Measurements from ENCODE around the gene SLC43A1. TPM values are rescaled to one million over a fixed set of nuclear protein-coding genes. Genes with fewer than 3 reads are reported as not detected.

SLC43A1 gene
- total and polyA plus RNA-seq, 3 experiments from 2014 or later: 23.5 to 25.3 (median 24.2) TPM

GRCh38 chr11:57547854-57548377 lies 32.4 kb upstream of the SLC43A1 start:
- peak overlapping the region in 3 of 7 donors; percentile 15 to 61 (median 34) for H3K4me3 Mint-ChIP-seq
- H3K27me3 Mint-ChIP-seq: no peaks in the 10 kb centered on the region
- H3K4me3 ChIP-seq (ENCODE audit: low read length): no peak overlapping the region
- DNase-seq: peak in 2 of 5 donors; percentile 7 to 72
- POLR2A ChIA-PET: no interaction called here
- peaks cover 7 to 18% (median 9%) of the 10 kb centered on the region in 3 donors for H3K4me1 Mint-ChIP-seq
- peaks cover 0 to 50% (median 10%) of the 10 kb centered on the region in 3 donors for H3K36me3 Mint-ChIP-seq
- H3K4me1 ChIP-seq (ENCODE audit: insufficient read depth, low read length): no peaks in the 10 kb centered on the region
- peaks cover 30% of the 10 kb centered on the region for H3K36me3 ChIP-seq (ENCODE audit: insufficient read depth, low read length)
- H3K27ac ChIP-seq (ENCODE audit: low read depth, low read length): no peak overlapping the region
- CTCF ChIA-PET: interaction anchor here (0.7 to 2.7 kb wide), 5 partner anchors 19 to 96 kb away, joined by 3 to 9 read pairs (median 3); partner anchors contain the start of gene UBE2L6
- no peaks in the 10 kb centered on the region for H3K9me3 Mint-ChIP-seq
- H3K9me3 ChIP-seq (ENCODE audit: low read length): no peaks in the 10 kb centered on the region
- no peaks in the 10 kb centered on the region for H3K27me3 ChIP-seq (ENCODE audit: insufficient read depth, low read length, poor library complexity, severe bottlenecking)
- H3K27ac Mint-ChIP-seq: peak overlapping the region; percentile 46 to 90 (median 84)

GRCh38 chr11:57546869-57547475 lies 31.5 kb upstream of the SLC43A1 start:
- no peak overlapping the region for H3K4me3 ChIP-seq (ENCODE audit: low read length)

GRCh38 chr11:57546451-57546850 lies 30.9 kb upstream of the SLC43A1 start:
- peaks cover 17% of the 10 kb centered on the region for H3K36me3 ChIP-seq (ENCODE audit: insufficient read depth, low read length)
- H3K27ac ChIP-seq (ENCODE audit: low read depth, low read length): no peak overlapping the region
- ChIA-PET POLR2A (no interaction called here), CTCF (interaction anchor here (1.0 to 2.7 kb wide), 4 partner anchors 19 to 254 kb away, joined by 3 to 9 read pairs (median 4); partner anchors contain the start of gene UBE2L6)
- no peak overlapping the region for H3K4me3 Mint-ChIP-seq
- peak overlapping the region in 4 of 8 donors; percentile 23 to 83 (median 75) for H3K27ac Mint-ChIP-seq
- no peaks in the 10 kb centered on the region for H3K9me3 ChIP-seq (ENCODE audit: low read length)
- no peak for DNase-seq
- H3K4me1 Mint-ChIP-seq: peaks cover 7 to 18% (median 9%) of the 10 kb centered on the region in 3 donors
- H3K4me1 ChIP-seq (ENCODE audit: insufficient read depth, low read length): no peaks in the 10 kb centered on the region
- no peak overlapping the region for H3K4me3 ChIP-seq (ENCODE audit: low read length)
- H3K36me3 Mint-ChIP-seq: peaks cover 0 to 37% (median 8%) of the 10 kb centered on the region in 3 donors
- no peaks in the 10 kb centered on the region for H3K9me3 Mint-ChIP-seq
- H3K27me3 ChIP-seq (ENCODE audit: insufficient read depth, low read length, poor library complexity, severe bottlenecking): no peaks in the 10 kb centered on the region
- H3K27me3 Mint-ChIP-seq: no peaks in the 10 kb centered on the region

More at GRCh38 chr11:57546869-57547475, 31.5 kb upstream of the SLC43A1 start:
- ChIA-PET POLR2A (no interaction called here), CTCF (interaction anchor here (1.0 to 2.7 kb wide), 5 partner anchors 20 to 254 kb away, joined by 3 to 9 read pairs (median 3); partner anchors contain the start of gene UBE2L6)
- Histone ChIP-seq H3K4me1 (ENCODE audit: insufficient read depth, low read length) (no peaks in the 10 kb centered on the region), H3K27ac (ENCODE audit: low read depth, low read length) (peak overlapping the region; percentile 2), H3K27me3 (ENCODE audit: insufficient read depth, low read length, poor library complexity, severe bottlenecking) (no peaks in the 10 kb centered on the region), H3K36me3 (ENCODE audit: insufficient read depth, low read length) (peaks cover 23% of the 10 kb centered on the region), H3K9me3 (ENCODE audit: low read length) (no peaks in the 10 kb centered on the region)
- DNase-seq: no peak
- Mint-ChIP-seq H3K27me3 (no peaks in the 10 kb centered on the region), H3K4me3 (peak overlapping the region in 2 of 7 donors; percentile 34 to 73), H3K36me3 (peaks cover 0 to 43% (median 10%) of the 10 kb centered on the region in 3 donors), H3K4me1 (peaks cover 7 to 18% (median 9%) of the 10 kb centered on the region in 3 donors), H3K27ac (peak overlapping the region; percentile 46 to 93 (median 84)), H3K9me3 (no peaks in the 10 kb centered on the region)

GRCh38 chr11:57545883-57546282 lies 30.4 kb upstream of the SLC43A1 start:
- H3K4me1 Mint-ChIP-seq: peaks cover 7 to 18% (median 9%) of the 10 kb centered on the region in 3 donors

GRCh38 chr11:57544566-57544965 lies 29.1 kb upstream of the SLC43A1 start:
- no peak overlapping the region for H3K27ac ChIP-seq (ENCODE audit: low read depth, low read length)
- no peaks in the 10 kb centered on the region for H3K4me1 ChIP-seq (ENCODE audit: insufficient read depth, low read length)
- ChIA-PET CTCF (interaction anchor here (1.5 to 1.6 kb wide), 3 partner anchors 85 to 100 kb away, joined by 3 to 5 read pairs (median 5); no protein-coding TSS in a partner anchor), POLR2A (no interaction called here)
- H3K4me1 Mint-ChIP-seq: peaks cover 7 to 18% (median 9%) of the 10 kb centered on the region in 3 donors
- DNase-seq: no peak
- H3K36me3 ChIP-seq (ENCODE audit: insufficient read depth, low read length): peaks cover 2% of the 10 kb centered on the region
- no peaks in the 10 kb centered on the region for H3K27me3 ChIP-seq (ENCODE audit: insufficient read depth, low read length, poor library complexity, severe bottlenecking)
- peaks cover 0 to 21% (median 5%) of the 10 kb centered on the region in 3 donors for H3K36me3 Mint-ChIP-seq
- H3K4me3 Mint-ChIP-seq: no peak overlapping the region
- H3K4me3 ChIP-seq (ENCODE audit: low read length): no peak overlapping the region
- H3K9me3 Mint-ChIP-seq: no peaks in the 10 kb centered on the region
- H3K9me3 ChIP-seq (ENCODE audit: low read length): no peaks in the 10 kb centered on the region
- H3K27me3 Mint-ChIP-seq: no peaks in the 10 kb centered on the region
- H3K27ac Mint-ChIP-seq: no peak overlapping the region

More at GRCh38 chr11:57545883-57546282, 30.4 kb upstream of the SLC43A1 start:
- Mint-ChIP-seq H3K36me3 (peaks cover 0 to 34% (median 8%) of the 10 kb centered on the region in 3 donors), H3K27me3 (no peaks in the 10 kb centered on the region), H3K27ac (no peak overlapping the region), H3K9me3 (no peaks in the 10 kb centered on the region), H3K4me3 (no peak overlapping the region)
- Histone ChIP-seq H3K4me3 (ENCODE audit: low read length) (no peak overlapping the region), H3K4me1 (ENCODE audit: insufficient read depth, low read length) (no peaks in the 10 kb centered on the region), H3K27ac (ENCODE audit: low read depth, low read length) (no peak overlapping the region), H3K27me3 (ENCODE audit: insufficient read depth, low read length, poor library complexity, severe bottlenecking) (no peaks in the 10 kb centered on the region), H3K9me3 (ENCODE audit: low read length) (no peaks in the 10 kb centered on the region), H3K36me3 (ENCODE audit: insufficient read depth, low read length) (peaks cover 15% of the 10 kb centered on the region)
- CTCF ChIA-PET: interaction anchor here (1.0 to 1.6 kb wide), 4 partner anchors 19 to 255 kb away, joined by 3 to 6 read pairs (median 3); no protein-coding TSS in a partner anchor
- DNase-seq: no peak
- POLR2A ChIA-PET: no interaction called here

- no peak overlapping the region for H3K4me3 ChIP-seq (ENCODE audit: low read length)
- Mint-ChIP-seq H3K27me3 (no peaks in the 10 kb centered on the region), H3K9me3 (no peaks in the 10 kb centered on the region), H3K36me3 (peaks cover 0 to 15% (median 5%) of the 10 kb centered on the region in 3 donors), H3K4me3 (no peak overlapping the region), H3K27ac (peak overlapping the region in 1 of 8 donors; percentile 17), H3K4me1 (peaks cover 7 to 16% (median 9%) of the 10 kb centered on the region in 3 donors)
- H3K27ac ChIP-seq (ENCODE audit: low read depth, low read length): no peak overlapping the region
- H3K9me3 ChIP-seq (ENCODE audit: low read length): no peaks in the 10 kb centered on the region
- POLR2A ChIA-PET: no interaction called here
- DNase-seq: no peak
- no peaks in the 10 kb centered on the region for H3K36me3 ChIP-seq (ENCODE audit: insufficient read depth, low read length)
- no peaks in the 10 kb centered on the region for H3K27me3 ChIP-seq (ENCODE audit: insufficient read depth, low read length, poor library complexity, severe bottlenecking)
- no peaks in the 10 kb centered on the region for H3K4me1 ChIP-seq (ENCODE audit: insufficient read depth, low read length)
- CTCF ChIA-PET: interaction anchor here (0.7 to 1.6 kb wide), 2 partner anchors 50 to 86 kb away, joined by 3 to 5 read pairs; no protein-coding TSS in a partner anchor
These were observed 28.1 kb upstream of the SLC43A1 start for GRCh38 chr11:57543593-57543992.

- peaks cover 0 to 8% (median 5%) of the 10 kb centered on the region in 3 donors for H3K36me3 Mint-ChIP-seq
- Histone ChIP-seq H3K36me3 (ENCODE audit: insufficient read depth, low read length) (no peaks in the 10 kb centered on the region), H3K4me1 (ENCODE audit: insufficient read depth, low read length) (no peaks in the 10 kb centered on the region), H3K9me3 (ENCODE audit: low read length) (no peaks in the 10 kb centered on the region), H3K27me3 (ENCODE audit: insufficient read depth, low read length, poor library complexity, severe bottlenecking) (no peaks in the 10 kb centered on the region), H3K4me3 (ENCODE audit: low read length) (no peak overlapping the region), H3K27ac (ENCODE audit: low read depth, low read length) (no peak overlapping the region)
- peaks cover 1 to 7% (median 5%) of the 10 kb centered on the region in 3 donors for H3K4me1 Mint-ChIP-seq
- ChIA-PET POLR2A (interaction anchor here (0.6 kb wide), 1 partner anchor 95 kb away, joined by 3 read pairs; no protein-coding TSS in a partner anchor), CTCF (interaction anchor here (0.9 to 2.1 kb wide), 2 partner anchors 16 to 49 kb away, joined by 3 to 6 read pairs; no protein-coding TSS in a partner anchor)
- H3K9me3 Mint-ChIP-seq: no peaks in the 10 kb centered on the region
- no peak overlapping the region for H3K4me3 Mint-ChIP-seq
- DNase-seq: no peak
- no peaks in the 10 kb centered on the region for H3K27me3 Mint-ChIP-seq
- H3K27ac Mint-ChIP-seq: peak overlapping the region in 3 of 8 donors; percentile 11 to 70 (median 70)
These were observed 27.1 kb upstream of the SLC43A1 start for GRCh38 chr11:57542582-57542981.

GRCh38 chr11:57541169-57541568 lies 25.7 kb upstream of the SLC43A1 start:
- Histone ChIP-seq H3K27ac (ENCODE audit: low read depth, low read length) (no peak overlapping the region), H3K4me3 (ENCODE audit: low read length) (no peak overlapping the region), H3K9me3 (ENCODE audit: low read length) (no peaks in the 10 kb centered on the region), H3K4me1 (ENCODE audit: insufficient read depth, low read length) (no peaks in the 10 kb centered on the region), H3K27me3 (ENCODE audit: insufficient read depth, low read length, poor library complexity, severe bottlenecking) (no peaks in the 10 kb centered on the region), H3K36me3 (ENCODE audit: insufficient read depth, low read length) (no peaks in the 10 kb centered on the region)
- Mint-ChIP-seq H3K27me3 (no peaks in the 10 kb centered on the region), H3K36me3 (peaks cover 0 to 5% (median 2%) of the 10 kb centered on the region in 3 donors), H3K4me1 (no peaks in the 10 kb centered on the region), H3K9me3 (no peaks in the 10 kb centered on the region), H3K27ac (no peak overlapping the region), H3K4me3 (no peak overlapping the region)
- DNase-seq: no peak
- CTCF ChIA-PET: interaction anchor here (2.1 kb wide), 1 partner anchor 48 kb away, joined by 6 read pairs; no protein-coding TSS in a partner anchor
- POLR2A ChIA-PET: no interaction called here

Data from CD8-positive, alpha-beta memory T cell (primary cell).